GM19455 (cell line): Measurements from ENCODE around the gene SEPTIN8.
"Not testable (repeated sequence)": the region's sequence is repeated elsewhere in the genome, so short reads cannot be mapped to it uniquely, and the experiment has no call there.

Source experiments
- ATAC-seq: cut with Tn5 transposase; IDR thresholded peaks from one replicate; pipeline ENCODE4 v1.9.1; 2021; ENCODE audit not compliant: unreplicated experiment

The SEPTIN8 gene

DNA sequence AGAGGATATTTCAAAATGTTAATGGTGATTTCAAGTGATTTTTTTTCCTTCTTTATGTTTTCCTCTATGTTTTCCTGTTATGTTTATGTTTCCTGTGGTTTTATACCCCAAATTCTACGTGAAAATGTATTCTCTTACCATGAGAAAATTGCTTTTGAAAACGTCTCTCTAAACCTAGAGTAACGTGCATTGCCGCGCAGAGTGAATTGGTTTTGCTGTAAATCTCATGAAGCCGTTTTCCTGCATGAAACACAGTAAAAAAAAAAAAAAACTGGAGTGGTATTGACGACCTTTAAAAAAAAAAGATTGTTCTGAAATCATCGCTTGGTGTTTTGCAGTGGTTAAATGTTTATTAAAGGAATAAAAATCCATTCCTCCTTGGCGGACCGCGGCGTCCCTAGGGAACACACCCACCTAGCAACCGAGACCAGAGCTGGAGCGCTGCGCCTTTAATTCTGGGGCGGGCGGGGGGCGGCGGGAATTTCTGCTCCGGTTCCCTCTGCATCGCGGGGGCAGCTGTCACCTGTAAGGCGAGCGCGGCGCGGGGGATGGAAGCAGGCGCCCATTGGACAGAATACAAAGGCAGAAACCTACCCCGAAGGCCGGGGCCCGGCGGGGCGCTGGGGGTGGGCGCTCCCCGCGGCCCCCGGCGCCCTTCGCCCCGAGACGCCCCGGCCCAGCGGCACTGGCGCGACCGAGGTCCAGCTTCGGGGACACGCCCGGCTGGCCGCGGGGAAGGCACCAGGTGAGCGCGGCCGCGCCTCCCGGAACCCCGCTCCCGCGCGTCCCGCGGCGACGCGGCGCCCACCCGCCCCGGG is 36.0 kb upstream of the SEPTIN8 start, which contains the start of gene SOWAHA:
Gene SOWAHA, plus strand, starts transcription at position 522 of the 818 bp plus-strand sequence. CDS start 320 bp downstream, outside the sequence.
- ATAC-seq = no peak

DNA sequence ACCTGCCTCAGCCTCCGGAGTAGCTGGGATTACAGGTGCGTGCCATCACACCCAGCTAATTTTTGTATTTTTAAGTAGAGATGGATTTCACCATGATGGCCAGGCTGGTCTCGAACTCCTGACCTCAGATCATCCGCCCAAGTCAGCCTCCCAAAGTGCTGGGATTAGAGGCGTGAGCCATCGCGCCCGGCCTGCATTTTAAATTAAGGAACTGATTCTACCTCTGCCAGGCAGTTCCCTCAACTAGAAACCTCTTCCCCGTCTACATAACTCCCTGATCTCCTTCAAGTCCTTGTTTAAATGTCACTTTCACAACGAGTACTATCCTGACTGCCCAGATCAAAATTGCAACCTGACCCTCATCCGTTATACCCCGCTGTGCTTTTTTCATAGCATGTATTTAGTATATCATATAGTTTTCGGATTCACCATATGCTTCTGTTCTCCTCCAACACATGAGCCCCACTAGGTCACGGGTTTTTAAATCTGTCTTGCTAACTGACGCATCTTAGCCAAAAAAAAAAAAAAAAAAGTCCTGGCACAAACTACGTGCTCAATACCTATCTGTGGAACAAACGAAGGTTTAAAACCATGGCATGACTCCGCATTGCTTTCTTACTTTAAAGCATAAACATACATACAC is 35.2 kb upstream of the SEPTIN8 start:
- ATAC-seq = no peak

DNA sequence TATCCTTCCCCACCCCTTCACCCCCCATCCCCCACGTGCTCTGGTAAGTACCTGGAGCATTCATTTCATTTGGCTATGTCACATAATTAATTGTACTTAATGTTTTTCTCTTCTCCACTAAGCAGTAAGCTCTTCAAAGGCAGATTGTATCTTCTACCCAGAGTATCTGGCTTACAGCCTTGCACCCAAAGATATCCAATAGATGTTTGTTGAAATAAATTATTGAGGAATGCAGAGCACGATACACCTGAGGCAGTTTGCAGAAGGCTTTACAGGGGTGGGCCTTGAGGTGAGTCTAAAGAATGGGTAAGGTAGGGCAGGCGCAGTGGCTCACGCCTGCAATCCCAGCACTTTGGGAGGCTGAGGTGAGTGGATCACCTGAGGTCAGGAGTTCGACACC is 33.6 kb upstream of the SEPTIN8 start:
- no peak for ATAC-seq

DNA sequence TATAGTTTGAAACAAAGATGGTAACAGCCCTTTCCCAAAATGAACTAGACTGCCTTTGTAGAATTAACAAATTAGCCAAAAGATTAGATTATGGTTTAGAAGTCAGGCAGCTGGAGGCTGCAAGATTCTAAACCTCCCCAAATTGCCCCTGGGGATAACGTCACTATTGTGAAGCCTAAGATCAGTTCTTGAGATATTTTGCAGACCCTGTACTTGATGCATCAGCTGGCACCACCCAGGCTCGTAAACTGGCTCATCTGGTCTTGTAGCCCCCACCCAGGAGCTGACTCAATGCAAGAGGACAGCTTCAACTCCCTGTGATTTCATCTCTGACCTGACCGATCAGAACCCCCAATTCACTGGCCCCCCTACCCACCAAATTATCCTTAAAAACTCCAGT is 31.8 kb upstream of the SEPTIN8 start:
- ATAC-seq = no peak

DNA sequence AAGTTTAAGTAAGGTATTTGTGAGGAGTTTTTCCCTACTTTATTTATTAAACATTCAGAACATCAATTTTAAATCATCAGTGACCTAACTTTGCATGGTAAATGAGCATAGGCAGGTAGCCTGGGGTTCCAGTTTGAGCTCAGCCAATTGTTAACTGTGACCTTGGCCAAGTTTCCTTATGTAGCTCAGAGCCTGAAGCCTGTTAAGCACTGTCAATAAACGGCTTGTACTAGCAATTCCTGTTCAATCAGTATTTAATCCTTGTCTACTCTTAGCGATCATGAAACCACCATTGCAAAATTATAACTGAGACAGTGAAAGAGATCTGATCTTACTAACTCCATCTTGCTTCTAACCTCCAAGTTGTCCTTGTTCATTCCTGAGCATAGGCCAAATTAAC is 31.4 kb upstream of the SEPTIN8 start:
- no peak for ATAC-seq

DNA sequence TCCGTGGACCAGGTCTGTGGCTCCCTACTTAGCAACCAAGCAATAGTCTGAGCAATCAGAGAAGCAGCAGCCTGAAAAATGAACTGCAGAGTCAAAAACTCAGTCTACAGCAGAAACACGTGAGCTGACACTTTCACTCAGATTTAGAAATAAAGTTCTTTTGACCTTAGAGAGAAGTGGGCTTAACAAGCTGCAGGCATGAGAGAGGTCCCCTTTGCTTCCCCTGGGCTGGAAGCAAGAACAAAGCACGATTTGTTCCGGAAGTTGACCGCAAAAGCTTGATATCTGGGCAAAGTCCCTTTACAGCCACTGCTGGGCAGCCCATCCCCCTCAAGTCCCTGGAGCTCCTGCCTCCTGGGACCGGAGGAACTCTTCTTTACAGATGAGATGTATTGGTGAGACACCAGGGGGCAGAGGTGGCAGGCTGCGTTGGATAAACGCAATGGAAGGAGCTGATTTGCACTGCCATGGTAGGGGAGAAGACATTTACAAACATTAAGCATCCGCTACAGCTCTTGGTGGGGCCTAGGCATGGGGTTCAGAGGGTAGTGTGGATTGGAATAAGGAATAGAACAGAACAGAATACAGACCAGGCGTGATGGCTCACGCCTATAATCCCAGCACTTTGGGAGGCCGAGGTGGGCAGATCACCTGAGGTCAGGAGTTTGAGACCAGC is 30.3 kb upstream of the SEPTIN8 start:
- ATAC-seq = no peak

DNA sequence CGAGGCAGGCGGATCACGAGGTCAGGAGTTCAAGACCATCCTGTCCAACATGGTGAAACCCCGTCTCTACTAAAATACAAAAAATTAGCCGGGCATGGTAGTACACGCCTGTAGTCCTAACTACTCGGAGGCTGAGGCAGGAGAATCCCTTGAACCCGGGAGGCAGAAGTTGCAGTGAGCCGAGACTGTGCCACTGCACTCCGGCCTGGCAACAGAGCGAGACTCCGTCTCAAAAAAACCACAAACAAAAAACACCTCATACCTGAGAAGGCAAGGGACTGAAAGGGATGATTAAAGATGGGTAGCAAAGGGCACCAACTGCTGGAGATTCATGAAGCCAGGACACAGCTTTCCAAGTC is 29.7 kb upstream of the SEPTIN8 start:
- not testable (repeated sequence) for ATAC-seq

DNA sequence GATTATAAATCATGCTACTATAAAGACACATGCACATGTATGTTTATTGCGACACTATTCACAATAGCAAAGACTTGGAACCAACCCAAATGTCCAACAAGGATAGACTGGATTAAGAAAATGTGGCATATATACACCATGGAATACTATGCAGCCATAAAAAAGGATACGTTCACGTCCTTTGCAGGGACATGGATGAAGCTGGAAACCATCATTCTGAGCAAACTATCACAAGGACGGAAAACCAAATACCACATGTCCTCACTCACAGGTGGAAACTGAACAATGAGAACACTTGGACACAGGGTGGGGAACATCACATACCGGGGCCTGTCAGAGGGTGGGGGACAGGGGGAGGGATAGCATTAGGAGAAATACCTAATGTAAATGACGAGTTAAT is 28.8 kb upstream of the SEPTIN8 start:
- not testable (repeated sequence) for ATAC-seq

DNA sequence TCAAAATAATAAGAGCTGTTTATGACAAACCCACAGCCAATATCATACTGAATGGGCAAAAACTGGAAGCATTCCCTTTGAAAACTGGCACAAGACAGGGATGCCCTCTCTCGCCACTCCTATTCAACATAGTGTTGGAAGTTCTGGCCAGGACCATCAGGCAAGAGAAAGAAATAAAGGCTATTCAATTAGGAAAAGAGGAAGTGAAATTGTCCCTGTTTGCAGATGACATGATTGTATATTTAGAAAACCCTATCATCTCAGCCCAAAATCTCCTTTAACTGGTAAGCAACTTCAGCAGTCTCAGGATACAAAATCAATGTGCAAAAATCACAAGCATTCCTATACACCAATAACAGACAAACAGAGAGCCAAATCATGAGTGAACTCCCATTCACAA is 27.2 kb upstream of the SEPTIN8 start:
- ATAC-seq = not testable (repeated sequence)

DNA sequence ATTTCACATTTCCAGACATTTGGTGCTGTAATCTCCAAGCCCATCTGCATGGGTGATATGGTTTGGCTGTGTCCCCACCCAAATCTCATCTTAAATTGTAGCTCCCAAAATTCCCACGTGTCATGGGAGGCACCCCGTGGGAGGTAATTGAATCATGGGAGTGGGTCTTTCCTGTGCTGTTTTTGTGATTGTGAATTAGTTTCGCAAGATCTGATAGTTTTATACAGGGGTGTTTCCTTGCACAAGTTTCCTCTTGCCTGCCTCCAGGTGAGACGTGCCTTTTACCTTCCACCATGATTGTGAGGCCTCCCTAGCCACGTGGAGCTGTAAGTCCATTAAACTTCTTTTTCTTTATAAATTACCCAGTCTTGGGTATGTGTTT is 25.6 kb upstream of the SEPTIN8 start:
- not testable (repeated sequence) for ATAC-seq

DNA sequence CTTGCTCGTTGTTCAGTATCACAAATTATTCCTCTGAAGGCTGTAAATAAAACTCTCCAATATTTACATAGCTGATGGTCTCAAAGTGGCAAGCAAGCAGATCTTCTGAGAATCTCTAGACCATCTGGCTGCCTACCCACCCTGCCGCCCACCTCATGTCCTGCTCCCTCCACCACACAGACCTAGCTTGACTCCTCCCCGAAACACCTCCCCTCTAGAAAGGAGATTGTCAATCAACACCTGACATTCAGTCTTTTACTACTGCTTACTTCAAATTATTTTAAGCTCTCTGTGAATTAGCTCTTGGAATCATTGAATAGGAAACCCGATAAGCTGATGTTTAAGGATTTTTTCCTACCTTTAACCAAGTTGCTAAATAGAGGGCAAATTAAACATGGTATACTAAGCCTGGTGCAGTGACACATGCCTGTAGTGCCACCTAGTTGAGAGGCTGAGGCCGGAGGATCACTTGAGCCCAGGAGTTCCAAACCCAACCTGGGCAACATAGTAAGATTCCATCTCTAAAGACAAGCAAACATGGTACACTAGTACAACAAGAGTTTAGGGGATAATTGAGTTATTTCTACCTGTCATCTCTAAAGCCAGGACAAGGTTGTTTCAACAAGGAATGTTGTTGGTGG is 25.1 kb upstream of the SEPTIN8 start:
- no peak for ATAC-seq

DNA sequence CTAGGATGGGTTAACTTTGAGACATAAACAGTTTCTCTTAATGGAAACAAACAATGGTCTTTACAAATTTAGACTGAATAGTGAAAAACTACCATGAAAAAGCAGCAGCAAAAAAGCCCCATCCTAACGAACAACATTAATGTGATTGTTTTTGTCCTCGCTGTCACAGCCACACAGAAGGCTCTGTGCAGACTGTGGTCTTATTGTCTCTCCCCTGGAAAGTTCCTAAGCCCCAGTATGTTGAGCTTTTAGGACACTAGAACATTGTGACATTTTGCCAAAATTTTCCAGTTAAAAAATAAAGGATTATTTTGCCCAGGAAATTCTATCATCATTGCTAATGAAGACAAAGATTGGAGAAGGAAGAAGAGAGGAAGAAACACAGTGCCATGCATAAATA is 23.5 kb upstream of the SEPTIN8 start:
- no peak for ATAC-seq

DNA sequence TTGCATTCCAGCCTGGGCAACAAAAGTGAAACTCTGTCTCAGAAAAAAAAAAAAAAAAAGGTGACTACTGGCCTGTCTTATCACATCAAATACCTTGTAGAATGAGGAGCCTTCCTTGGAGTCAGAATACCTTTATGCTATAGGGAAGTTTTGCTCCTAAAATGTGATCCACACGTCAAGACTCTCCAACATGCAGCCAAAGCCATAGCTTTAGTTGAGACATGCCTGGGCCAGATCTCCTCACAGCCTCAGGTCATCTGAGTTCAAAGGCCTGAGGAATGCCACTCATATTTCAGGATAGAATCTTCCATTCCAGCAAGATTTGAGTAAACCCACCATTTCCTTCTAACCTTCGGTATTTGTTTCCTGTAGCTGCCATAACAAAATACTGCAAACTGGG is 22.4 kb upstream of the SEPTIN8 start:
- no peak for ATAC-seq

DNA sequence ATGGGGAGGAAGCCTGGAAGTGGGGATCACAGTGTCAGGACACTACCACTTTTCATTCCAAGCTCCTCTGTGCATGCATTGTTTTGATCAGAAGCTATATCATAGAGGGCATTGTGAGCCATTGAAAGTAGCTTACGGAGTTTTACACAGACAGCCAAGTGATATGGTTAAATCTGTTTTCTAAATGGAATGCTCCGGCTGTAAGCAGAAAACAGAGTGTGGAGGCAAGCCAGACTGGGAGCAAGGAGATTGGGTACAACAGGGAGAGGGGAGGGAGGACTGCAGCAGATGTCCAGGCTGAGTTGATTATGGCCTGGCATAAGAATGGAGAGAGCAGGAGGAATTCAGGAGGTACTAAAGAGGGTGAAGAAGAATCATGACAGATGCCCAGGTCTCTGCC is 20.6 kb upstream of the SEPTIN8 start:
- ATAC-seq = no peak

DNA sequence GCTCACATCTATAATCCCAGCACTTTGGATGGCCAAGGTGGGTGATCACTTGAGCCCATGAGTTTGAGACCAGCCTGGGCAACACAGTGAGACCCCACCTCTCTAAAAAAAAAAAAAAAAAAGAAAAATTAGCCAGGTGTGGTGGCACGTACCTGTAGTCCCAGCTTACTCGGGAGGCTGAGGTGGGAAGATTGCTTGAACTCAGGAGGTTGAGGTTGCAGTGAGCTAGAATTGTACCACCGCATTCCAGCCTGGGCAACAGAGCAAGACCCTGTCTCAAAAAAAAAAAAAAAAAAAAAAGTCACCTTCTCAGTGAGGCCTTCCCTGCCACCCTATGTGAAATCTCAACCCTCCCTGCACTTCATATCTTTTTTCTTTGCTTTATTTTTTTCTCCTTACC is 14.0 kb upstream of the SEPTIN8 start:
- ATAC-seq = no peak

DNA sequence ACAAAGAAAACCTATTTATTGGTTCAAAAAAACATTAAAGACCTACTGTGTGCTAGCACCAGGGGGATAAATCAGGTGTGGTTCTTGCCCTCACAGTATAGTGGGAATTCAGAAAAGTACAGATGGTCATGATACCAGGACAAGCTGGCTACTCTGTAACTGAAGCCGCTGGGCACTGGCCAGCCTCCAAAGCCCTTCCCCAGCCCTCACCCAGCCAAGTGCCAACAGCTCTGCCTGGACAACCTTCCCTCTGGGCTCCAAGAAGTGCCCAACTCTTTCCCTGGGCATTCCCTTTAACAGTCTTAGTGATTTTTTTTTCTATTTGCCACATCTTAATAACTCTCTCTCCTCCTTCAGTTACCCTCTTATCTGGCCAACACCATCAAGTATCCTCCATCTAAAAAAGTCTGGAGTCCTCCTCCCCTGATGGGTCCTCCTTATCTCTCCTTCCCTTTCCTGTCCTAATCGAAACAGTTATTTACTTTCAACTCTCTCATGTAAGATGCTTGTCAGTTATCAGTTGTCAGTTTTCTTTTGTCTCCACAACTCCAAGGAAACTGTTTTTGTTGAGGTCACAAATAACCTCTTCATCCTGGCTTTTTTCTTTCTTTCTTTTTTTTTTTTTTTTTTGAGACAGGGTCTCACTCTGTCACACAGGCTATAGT is 13.3 kb upstream of the SEPTIN8 start:
- ATAC-seq = no peak

DNA sequence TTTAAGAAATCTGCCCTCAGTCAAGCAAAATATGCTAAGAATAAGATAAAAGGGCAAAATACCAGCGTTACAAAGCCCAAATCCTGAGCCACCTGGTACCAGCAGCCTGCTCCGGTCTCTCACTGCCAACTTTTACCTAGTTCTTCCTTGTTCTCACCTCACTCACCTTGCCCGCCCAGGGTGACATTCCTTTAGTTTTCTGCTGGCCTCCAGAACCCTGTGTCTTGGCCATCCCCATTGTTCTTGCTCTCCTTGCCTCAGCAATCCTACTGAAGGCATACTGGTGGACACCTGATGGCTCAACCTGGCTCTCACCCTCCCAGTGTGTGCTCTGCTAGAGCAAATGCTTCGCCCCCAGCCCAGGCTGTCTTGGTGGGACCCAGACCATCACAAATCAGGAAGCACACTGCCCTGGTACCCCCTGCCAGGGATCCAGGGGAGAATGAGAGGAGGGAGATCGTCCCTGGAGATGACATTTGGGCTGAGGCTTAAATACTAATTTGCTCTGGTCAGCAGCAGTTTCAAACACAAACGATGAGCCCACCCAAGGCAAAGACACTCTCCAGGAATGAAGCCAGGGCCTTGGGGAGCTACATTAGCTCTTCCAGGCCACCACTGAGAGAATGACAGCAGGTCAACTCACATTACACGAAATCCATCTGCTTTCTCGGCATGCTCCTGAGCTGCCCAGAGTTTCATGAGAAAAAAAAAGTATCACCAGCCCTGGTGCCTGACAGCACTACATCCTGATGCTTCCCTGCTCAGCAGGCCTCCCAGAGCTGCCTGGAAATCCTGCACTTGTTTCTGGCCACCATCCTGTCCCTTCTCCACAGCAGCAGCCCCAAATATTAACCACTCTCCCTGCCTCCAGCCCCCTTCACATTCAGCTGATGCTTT is 12.2 kb upstream of the SEPTIN8 start:
- ATAC-seq = no peak

DNA sequence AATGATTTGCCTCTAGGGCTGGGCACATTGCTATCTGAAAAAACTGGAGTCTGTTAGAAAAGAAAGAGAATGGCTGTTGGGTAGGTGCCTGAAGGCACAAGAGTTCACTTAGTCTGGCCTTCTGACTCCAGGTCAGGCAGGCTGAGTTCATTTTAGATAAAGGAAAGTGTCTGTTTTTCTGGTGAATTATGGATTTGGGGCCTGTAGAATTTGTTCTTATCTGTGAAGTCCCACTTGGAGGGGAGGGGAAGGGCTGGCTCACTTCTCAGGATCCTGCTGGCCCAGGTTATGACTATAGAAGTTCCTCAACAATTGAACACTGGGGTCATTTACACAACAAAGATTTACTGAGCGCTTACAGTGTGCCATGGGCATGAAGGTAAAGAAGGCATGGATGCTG is 11.5 kb upstream of the SEPTIN8 start:
- no peak for ATAC-seq

DNA sequence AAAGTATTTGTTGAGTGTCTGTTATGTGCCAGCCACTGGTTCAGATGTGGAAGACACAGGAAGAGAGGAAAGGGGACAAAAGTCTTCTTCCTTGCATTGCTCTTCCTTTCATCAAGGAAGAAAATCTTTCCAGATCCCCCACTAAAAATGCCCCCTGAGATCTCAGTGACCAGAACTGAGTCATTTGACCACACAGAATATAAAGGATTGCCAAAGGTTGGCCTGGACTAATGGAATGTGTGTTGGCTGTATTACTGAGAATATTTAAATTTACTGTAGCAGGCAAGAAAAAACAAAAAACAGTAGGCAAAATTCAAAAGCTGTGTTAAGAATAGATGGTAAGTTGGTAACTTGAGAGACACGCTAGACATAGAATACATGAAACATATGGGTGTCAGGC is 10.0 kb upstream of the SEPTIN8 start:
- no peak for ATAC-seq

DNA sequence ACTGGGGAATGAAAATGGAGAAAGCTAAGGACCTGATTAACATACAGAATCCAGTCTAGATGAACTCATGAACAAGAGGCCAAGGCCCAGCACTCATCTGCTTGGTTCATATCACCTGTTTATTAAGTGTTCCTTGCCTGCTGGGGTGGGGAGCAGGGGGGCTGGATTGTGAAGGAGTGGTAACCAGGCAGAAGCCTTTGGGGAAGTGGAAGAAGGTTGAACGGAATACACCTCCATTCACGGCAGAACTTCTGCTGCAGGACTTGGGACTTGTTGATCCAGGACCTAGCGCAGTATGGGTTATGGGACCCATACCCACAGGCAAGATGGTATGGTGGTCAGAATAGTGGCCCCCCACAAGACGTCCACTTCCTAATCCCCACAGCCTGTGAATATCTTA is 8.8 kb upstream of the SEPTIN8 start:
- ATAC-seq = no peak
